ENCODE results near the gene ZNF714.

GRCh38 chr19:21094347-21095025 lies 12.5 kb downstream of the ZNF714 start:
- no peak for TF ChIP-seq TAF1 (IDR thresholded peaks at IDR 0.05; ENCODE audit: borderline replicate concordance, low read depth, low read length)
- TF ChIP-seq POLR2AphosphoS5 (IDR thresholded peaks at IDR 0.05; ENCODE audit: low read depth, low read length) = no peak
- no peak for TF ChIP-seq POLR2A (IDR thresholded peaks at IDR 0.05; ENCODE audit: low read depth, low read length)

All from GM12892 (cell line).